Measurements from ENCODE around the gene INO80E.
A peak's percentile ranks its signal among the peaks of the same experiment; 100 is the strongest.
"Not testable (repeated sequence)": the region's sequence is repeated elsewhere in the genome, so short reads cannot be mapped to it uniquely, and the experiment has no call there.

The INO80E gene

DNA sequence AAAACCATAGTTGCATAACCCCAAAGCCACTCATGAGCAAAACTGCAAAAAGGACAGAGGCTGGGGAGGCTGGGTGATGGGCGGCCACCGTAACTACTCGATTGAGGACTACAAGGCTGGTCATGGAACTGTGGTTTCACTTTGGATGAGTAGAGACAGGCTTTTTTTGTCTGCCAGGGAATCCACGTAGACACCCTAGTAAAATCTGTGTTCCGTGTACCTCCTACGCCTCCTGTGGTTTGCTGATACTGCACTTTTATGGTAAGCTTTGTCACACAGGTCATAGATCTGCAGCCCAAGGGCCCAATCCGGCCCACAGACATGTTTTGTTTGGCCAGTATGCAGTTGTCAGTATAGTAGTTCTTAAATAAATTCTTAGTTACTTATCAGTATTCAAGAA is 37.2 kb downstream of the INO80E start:
- no peak for DNase-seq

DNA sequence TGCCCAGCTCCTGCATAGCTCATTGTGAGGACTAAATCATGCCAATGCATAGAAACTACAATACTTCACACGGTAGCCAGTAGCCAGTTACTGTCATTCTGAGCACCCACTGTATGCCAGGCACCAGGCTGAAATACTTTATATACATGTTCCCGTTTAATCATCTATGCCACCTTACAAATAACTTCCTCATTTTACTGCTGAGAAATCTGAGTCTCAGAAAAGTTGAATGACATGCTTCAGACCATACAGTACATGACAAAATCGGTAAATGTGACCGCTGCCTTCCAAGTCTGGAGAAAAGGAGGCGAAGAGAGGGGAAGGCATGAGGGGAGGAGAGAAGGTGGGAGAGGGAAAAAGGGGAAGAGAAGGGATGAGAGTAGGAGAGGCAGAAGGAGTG is 44.2 kb downstream of the INO80E start:
- DNase-seq, result no peak

DNA sequence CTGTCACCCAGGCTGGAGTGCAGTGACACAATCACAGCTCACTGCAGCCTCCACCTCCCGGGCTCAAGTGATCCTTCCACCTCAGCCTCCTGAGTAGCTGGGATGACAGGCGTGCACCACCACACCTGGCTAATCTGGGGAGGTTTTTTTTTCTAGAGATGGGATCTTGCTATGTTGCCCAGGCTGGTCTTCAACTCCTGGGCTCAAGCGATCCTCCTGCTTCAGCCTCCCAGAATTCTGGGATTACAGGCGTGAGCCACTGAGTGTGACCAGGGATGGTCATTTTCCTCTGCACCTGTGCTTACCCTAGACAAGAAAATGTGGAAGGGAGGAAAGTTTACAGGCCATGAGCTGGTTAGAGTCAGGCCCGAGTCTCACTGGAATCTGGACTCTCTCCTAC is 44.6 kb downstream of the INO80E start:
- not testable (repeated sequence) for DNase-seq

DNA sequence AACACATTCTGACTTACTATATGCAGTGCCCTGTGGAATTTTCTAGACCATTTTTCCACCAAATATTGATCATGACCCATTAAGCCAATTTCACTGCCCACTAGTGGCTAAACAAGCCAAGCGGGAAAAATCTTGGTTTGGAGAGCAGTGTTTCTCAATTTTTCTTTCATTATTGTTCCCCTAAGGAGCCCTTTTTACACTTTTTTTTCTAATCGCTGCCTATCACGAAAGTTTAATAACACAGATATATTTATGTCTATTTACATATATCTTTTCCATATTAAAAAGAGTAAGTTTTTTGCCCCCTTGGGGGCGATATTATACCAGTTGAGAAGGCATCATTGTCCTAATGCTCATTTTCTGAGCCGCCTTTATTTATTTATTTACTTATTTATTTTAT is 45.8 kb downstream of the INO80E start:
- peak; percentile 57 for DNase-seq

DNA sequence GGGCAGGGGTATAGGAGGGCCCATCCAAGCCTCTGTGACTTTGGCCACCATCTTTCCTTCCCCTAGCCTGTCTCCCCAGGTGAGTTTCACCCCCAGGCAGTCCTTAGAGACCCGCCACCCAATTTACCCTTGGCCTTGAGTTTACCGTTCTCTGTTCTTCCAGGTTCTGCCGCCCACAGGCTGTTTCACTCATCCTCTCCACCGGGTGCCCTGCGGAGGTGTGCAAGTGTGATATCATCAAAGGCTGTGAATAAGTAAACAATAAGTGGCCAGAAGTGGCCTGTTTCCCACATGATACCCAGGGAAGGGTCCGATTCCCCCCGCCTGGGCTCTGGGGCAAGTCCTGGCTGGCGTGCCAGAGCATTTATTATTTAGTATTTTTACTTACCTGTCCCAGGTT is 50.1 kb downstream of the INO80E start:
- DNase-seq, result no peak

DNA sequence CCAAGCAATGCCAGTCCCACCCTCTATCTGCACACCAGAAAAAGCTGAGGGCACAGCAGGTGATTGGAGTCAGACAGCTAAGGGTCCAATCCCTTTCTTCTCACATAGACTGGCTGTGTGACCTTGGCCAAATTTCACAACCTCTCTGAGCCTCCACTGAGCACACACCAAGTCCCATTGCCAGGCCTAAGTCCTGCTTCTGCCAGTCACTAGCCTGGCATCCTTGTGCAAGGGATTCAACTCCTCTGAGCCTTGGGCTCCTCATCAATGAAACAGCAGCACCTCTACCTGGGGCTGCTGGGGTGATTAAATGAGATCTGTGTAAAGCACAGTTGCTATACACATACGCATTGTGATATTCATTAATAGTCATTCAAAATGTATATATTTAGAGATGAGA is 50.5 kb downstream of the INO80E start:
- no peak for DNase-seq

DNA sequence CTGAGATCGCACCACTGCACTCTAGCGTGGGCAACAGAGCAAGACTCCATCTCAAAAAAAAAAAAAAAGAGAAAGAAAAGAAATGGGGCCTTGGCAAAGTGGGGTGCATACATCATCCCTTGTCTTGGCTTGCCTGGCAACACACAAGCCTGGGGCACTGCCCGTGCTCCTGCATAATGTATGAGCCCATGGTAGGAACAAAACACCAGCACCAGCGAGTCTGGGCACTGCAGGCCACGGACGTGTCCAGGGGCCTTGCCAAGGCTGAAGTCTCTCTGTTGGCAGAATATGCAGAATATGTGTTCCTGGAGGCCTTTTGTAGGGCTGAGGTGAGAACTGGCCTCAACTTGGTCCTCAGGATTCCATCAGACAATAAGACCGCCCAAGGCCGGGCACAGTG is 53.8 kb downstream of the INO80E start:
- DNase-seq, result no peak

DNA sequence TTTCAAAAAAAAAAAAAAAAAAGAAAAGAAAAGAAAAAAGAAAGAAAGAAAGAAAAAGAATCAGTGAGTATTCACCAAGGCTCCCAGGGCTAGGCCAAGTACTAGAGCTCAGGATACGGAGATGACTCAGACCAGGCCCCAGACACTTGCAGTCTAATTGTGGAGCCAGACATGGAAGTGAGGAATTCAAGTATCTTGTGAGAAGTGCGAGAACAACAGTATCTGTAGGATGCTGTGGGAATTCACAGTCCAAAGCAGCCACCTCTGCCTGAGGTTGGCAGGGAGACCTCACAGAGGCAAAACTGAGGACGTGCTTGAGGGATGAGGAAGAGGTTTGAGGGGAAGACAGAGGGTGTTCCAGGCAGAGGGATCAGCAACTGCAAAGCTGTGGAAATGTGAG is 55.5 kb downstream of the INO80E start:
- DNase-seq, result no peak

DNA sequence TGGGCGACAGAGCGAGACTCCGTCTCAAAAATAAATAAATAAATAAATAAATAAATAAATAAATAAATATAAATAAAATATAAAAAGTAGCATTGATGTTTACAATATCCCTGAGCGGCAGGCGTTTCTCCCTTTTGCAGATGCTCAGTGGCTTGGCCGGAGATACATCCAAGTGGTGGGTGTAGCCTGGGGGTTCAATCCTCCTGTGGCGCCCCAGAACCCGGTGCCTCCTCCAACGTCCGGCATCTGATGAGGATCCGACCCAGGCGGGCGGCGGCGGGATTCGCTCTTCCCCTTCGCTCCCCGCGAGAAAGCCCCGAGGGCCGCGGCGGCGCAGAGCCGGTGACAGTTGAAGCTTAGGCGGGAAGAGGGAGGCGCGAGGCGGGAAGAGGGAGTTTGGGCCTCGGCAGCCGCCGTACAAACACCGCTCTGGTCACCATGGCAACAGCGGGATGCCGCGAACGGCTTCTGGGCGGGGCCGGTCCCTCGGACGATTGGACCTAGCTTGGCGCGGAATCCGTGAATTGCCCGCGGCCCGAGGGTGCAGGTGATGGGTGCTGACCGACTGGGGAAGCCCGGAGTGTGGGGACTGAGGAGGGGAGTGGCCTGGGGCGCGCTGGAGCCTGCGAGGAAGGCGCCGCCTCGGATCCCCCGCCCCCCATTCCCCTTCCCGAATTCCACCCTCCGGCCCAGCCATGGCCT is 56.8 kb downstream of the INO80E start:
- DNase-seq, result peak; percentile 91

DNA sequence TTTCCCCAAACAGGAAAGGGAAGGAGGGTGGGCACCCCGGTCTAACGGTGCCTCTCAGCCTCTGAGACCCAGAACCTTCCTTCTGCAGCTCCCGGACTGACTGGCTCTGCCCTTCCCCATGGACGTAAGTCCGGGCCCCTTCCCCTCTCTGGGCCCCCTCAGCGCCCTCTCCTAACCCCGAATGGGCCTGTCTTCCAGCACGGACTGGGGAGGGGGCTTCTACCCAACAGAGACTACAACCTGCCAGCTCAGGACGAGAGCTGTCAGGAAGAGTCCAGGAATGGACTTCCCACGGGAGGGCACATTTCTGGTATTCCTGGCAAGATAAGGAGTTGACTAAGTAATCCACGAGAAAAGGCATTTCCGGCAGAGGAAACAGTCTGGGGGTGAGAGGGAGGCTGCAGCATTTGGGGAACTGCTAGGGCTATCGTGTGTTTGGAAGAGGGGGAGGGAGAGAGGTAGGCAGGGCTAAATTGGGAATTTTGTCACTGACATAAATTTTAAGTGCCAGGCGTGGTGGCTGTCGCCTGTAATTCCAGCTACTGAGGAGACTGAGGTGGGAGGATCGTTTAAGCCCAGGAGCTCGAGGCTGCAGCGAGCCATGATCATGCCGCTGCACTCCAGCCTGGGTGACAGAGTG is 57.5 kb downstream of the INO80E start:
- no peak for DNase-seq

DNA sequence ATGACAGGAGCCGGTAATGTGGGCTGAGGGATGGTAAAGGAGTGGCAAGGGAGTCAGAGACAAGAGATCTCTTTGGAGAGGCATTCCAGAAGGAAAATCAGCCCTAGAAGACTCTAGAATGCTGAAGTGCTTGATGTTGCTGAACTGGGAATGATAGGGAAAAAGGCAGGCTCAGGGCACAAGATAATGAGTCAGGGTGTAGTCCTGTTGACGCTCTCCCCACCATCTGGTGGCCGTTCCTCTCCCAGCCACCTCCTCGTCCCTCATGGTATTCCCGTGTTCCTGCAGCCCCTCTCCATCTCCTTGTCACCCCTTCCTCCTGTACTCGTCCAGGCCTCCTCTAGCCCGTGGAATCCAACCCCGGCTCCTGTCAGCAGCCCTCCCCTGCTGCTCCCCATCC is 58.4 kb downstream of the INO80E start:
- DNase-seq, result no peak

DNA sequence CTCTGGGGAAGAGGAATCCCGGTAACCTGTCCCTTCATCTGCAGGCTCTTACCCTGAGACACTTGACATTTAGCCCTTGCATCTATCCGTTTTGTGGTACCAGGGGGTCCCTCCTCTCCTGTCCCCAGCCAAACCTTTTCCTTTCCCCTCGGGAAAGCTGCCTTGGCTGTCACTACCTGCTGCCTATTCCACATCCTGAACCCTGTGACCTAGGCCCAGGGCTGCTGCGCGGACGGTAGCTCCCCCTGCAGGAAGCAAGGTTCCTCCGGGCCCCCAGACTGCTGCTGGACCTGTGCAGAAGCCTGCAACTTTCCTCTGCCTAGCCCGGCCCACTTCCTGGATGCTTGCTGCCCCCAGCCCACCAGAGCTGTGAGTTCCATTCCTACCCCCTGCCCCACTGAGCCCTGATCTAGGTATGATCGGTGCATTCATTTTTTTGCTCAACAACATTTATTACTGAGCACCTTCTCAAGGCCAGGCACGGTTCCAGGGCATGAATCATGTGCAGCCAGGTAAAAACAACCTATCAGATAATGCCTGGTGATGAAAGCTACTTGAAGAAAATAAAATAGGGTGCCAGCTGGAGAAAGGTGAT is 59.0 kb downstream of the INO80E start:
- peak; percentile 55 for DNase-seq
